WTC11 (cell line): ENCODE data around the gene OSBP2. TPM values are rescaled to one million over a fixed set of nuclear protein-coding genes. Genes with fewer than 3 reads are reported as not detected.

ENCODE experiments used
- ATAC-seq: fragments of 200-7000 bp; cut with Tn5 transposase; 2 replicates; pipeline ENCODE4 v1.10.0; 2021; ENCODE audit warnings: mild to moderate bottlenecking, moderate library complexity
- CTCF ChIA-PET: fragments of 300-600 bp; sonication (Branson Sonifier 250); formaldehyde crosslinking; loops from one replicate; lab custom pipeline; 2021; ENCODE audit warnings: antibody characterized with exemption; lab: Charles Lee
- POLR2A ChIA-PET: fragments of 350-600 bp; sonication (Branson Sonifier 250); formaldehyde crosslinking; loops from one replicate; lab custom pipeline; 2021; ENCODE audit warnings: antibody characterized with exemption; lab: Charles Lee
- DNase-seq: peaks from one replicate; pipeline ENCODE4 v3.0.0; 2021; ENCODE audit warnings: low spot score
- H3K27ac Mint-ChIP-seq: 2 replicates; pipeline ENCODE4 v1.8.0; 2021; ENCODE audit warnings: mixed read lengths
- H3K27me3 Mint-ChIP-seq: 2 replicates; pipeline ENCODE4 v1.8.0; 2021; ENCODE audit warnings: low read depth, mild to moderate bottlenecking, moderate library complexity, mixed read lengths
- H3K36me3 Mint-ChIP-seq: 2 replicates; pipeline ENCODE4 v1.8.0; 2021; ENCODE audit warnings: mixed read lengths
- H3K4me1 Mint-ChIP-seq: 2 replicates; pipeline ENCODE4 v1.8.0; 2022; ENCODE audit warnings: mixed read lengths
- H3K4me3 Mint-ChIP-seq: 2 replicates; pipeline ENCODE4 v1.8.0; 2021; ENCODE audit warnings: mild to moderate bottlenecking, moderate library complexity, mixed read lengths
- H3K9me3 Mint-ChIP-seq: 2 replicates; pipeline ENCODE4 v1.8.0; 2021; ENCODE audit warnings: mixed read lengths
- AFF4 ChIP-seq: sonication (generic); formaldehyde crosslinking; IDR thresholded peaks from 2 replicates; pipeline ENCODE4 v1.8.1; 2023; ENCODE audit warnings: mild to moderate bottlenecking, missing genetic modification reagents, borderline replicate concordance
- AR ChIP-seq: fragments of 250-450 bp; sonication (Bioruptor Pico); IDR thresholded peaks from 2 replicates; pipeline ENCODE4 v1.9.0; 2021; ENCODE audit warnings: mild to moderate bottlenecking
- ATF1 ChIP-seq: sonication (generic); formaldehyde crosslinking; IDR thresholded peaks from 2 replicates; pipeline ENCODE4 v1.8.1; 2023; ENCODE audit warnings: mild to moderate bottlenecking, moderate library complexity, missing genetic modification reagents
- ATF6 ChIP-seq: sonication (generic); formaldehyde crosslinking; IDR thresholded peaks from 2 replicates; pipeline ENCODE4 v1.8.1; 2023; ENCODE audit warnings: mild to moderate bottlenecking, missing genetic modification reagents
- CDX4 ChIP-seq: fragments of 250-450 bp; sonication (Bioruptor Pico); IDR thresholded peaks from 2 replicates; pipeline ENCODE4 v1.9.0; 2021; ENCODE audit warnings: moderate library complexity, mild to moderate bottlenecking, inconsistent platforms, borderline replicate concordance
- CREB1 ChIP-seq: sonication (generic); formaldehyde crosslinking; IDR thresholded peaks from 2 replicates; pipeline ENCODE4 v1.8.0; 2023; ENCODE audit warnings: mild to moderate bottlenecking, missing genetic modification reagents
- E2F1 ChIP-seq: sonication (generic); formaldehyde crosslinking; IDR thresholded peaks from 2 replicates; pipeline ENCODE4 v1.8.0; 2022; ENCODE audit warnings: mild to moderate bottlenecking, missing genetic modification reagents
- GABPB1 ChIP-seq: sonication (generic); formaldehyde crosslinking; IDR thresholded peaks from 2 replicates; pipeline ENCODE4 v1.8.1; 2023; ENCODE audit warnings: mild to moderate bottlenecking, missing genetic modification reagents
- NFYB ChIP-seq: sonication (generic); formaldehyde crosslinking; conservative IDR thresholded peaks from 2 replicates; pipeline ENCODE4 v1.8.0; 2022; ENCODE audit warnings: low read depth, missing genetic modification reagents
- NR2C2 ChIP-seq: sonication (generic); formaldehyde crosslinking; IDR thresholded peaks from 2 replicates; pipeline ENCODE4 v1.8.0; 2022; ENCODE audit warnings: mild to moderate bottlenecking, missing genetic modification reagents
- RELA ChIP-seq: sonication (generic); formaldehyde crosslinking; IDR thresholded peaks from 2 replicates; pipeline ENCODE4 v1.8.1; 2022; ENCODE audit warnings: missing genetic modification reagents, mild to moderate bottlenecking, borderline replicate concordance
- ZBTB43 ChIP-seq: sonication (generic); formaldehyde crosslinking; IDR thresholded peaks from 2 replicates; pipeline ENCODE4 v1.8.1; 2023; ENCODE audit warnings: mild to moderate bottlenecking, missing genetic modification reagents
- ZNF121 ChIP-seq: sonication (generic); formaldehyde crosslinking; IDR thresholded peaks from 2 replicates; pipeline ENCODE4 v1.8.0; 2023; ENCODE audit warnings: missing genetic modification reagents
- ZNF396 ChIP-seq: fragments of 250-450 bp; sonication (Bioruptor Pico); IDR thresholded peaks from 2 replicates; pipeline ENCODE4 v1.8.0; 2021; ENCODE audit warnings: mild to moderate bottlenecking, moderate library complexity, borderline replicate concordance
- ZNF416 ChIP-seq: fragments of 250-450 bp; sonication (Bioruptor Pico); IDR thresholded peaks from 2 replicates; pipeline ENCODE4 v1.9.0; 2021; ENCODE audit warnings: mild to moderate bottlenecking, inconsistent platforms
- ZNF425 ChIP-seq: fragments of 250-450 bp; sonication (Bioruptor Pico); conservative IDR thresholded peaks from 2 replicates; pipeline ENCODE4 v1.9.0; 2021; ENCODE audit warnings: mild to moderate bottlenecking
- total RNA-seq: library from RNA; stranded (reverse); gene quantifications from 3 replicates; pipeline ENCODE4 v1.2.3, GENCODE V29; 2021

OSBP2 gene
- total RNA-seq, 1 experiment from 2014 or later, result 4.1 TPM

- ATAC-seq (no peak), DNase-seq (no peak)
- Mint-ChIP-seq H3K4me3 (no peak overlapping the region), H3K9me3 (0 out of 2 replicates have a peak, but pooled peaks cover 4% of the 10 kb centered on the region), H3K27me3 (peaks cover 10% of the 10 kb centered on the region), H3K4me1 (peaks cover 31% of the 10 kb centered on the region), H3K36me3 (peaks cover 5% of the 10 kb centered on the region; the same call in 1 of the 2 replicates), H3K27ac (no peak overlapping the region)
- ChIA-PET POLR2A (no interaction called here), CTCF (interaction anchor here (0.8 kb wide), 1 partner anchor 20 kb away, joined by 3 read pairs; no protein-coding TSS in a partner anchor)
- no peak for TF ChIP-seq RELA (CRISPR knock-in tag)
- no peak for TF ChIP-seq NFYB (CRISPR knock-in tag)
- no peak for TF ChIP-seq GABPB1 (CRISPR knock-in tag)
- TF ChIP-seq AR (CRISPR knock-in tag), result no peak
- TF ChIP-seq ZNF121, result no peak
- no peak for TF ChIP-seq NR2C2 (CRISPR knock-in tag)
- no peak for TF ChIP-seq CREB1
- no peak for TF ChIP-seq ZNF396 (CRISPR knock-in tag)
- no peak for TF ChIP-seq ZBTB43 (CRISPR knock-in tag)
- TF ChIP-seq ZNF416 (CRISPR knock-in tag), result no peak
- no peak for TF ChIP-seq CDX4 (CRISPR knock-in tag)
- no peak for TF ChIP-seq ZNF425 (CRISPR knock-in tag)
- no peak for TF ChIP-seq ATF1
- TF ChIP-seq AFF4 (CRISPR knock-in tag), result no peak
- TF ChIP-seq E2F1 (CRISPR knock-in tag), result no peak
- TF ChIP-seq ATF6, result no peak
These were observed 40.3 kb upstream of the OSBP2 start for GRCh38 chr22:30654361-30654760.
